GM21528 (cell line): ENCODE measurements around the gene KCNK6.

Experiments
- ATAC-seq: cut with Tn5 transposase; IDR thresholded peaks from one replicate; pipeline ENCODE4 v1.9.1; 2021; ENCODE audit warnings: mild to moderate bottlenecking, moderate library complexity; ENCODE audit not compliant: unreplicated experiment, low FRiP score

Gene KCNK6

GRCh38 chr19:38293281-38293680 is 26.4 kb upstream of the KCNK6 start:
- no peak for ATAC-seq

- no peak for ATAC-seq
Measured at GRCh38 chr19:38294090-38294489, 25.6 kb upstream of the KCNK6 start.

GRCh38 chr19:38298821-38299680 is 20.6 kb upstream of the KCNK6 start:
- no peak for ATAC-seq

GRCh38 chr19:38303517-38304351 is 15.9 kb upstream of the KCNK6 start, which contains the start of gene C19orf33:
Gene C19orf33 (plus strand): TSS chr19:38304251. CDS start chr19:38304262, 11 bp downstream.
- ATAC-seq = no peak

GRCh38 chr19:38304352-38304865 is 15.2 kb upstream of the KCNK6 start:
- no peak for ATAC-seq

- no peak for ATAC-seq
Measured at GRCh38 chr19:38304866-38305429, 14.7 kb upstream of the KCNK6 start.

- no peak for ATAC-seq
Measured at GRCh38 chr19:38306236-38306635, 13.4 kb upstream of the KCNK6 start.

GRCh38 chr19:38307076-38307475 is 12.6 kb upstream of the KCNK6 start:
- ATAC-seq = no peak

GRCh38 chr19:38307597-38307996 is 12.0 kb upstream of the KCNK6 start:
- no peak for ATAC-seq

GRCh38 chr19:38308006-38308766 is 11.5 kb upstream of the KCNK6 start:
- ATAC-seq = no peak

- no peak for ATAC-seq
Measured at GRCh38 chr19:38308926-38309614, 10.6 kb upstream of the KCNK6 start.

GRCh38 chr19:38309615-38310278 is 9.9 kb upstream of the KCNK6 start:
- ATAC-seq = no peak

GRCh38 chr19:38310279-38310670 is 9.4 kb upstream of the KCNK6 start:
- ATAC-seq = no peak

- no peak for ATAC-seq
Measured at GRCh38 chr19:38310986-38311385, 8.7 kb upstream of the KCNK6 start.

- ATAC-seq = peak; percentile 84
Measured at GRCh38 chr19:38315657-38316476, 3.8 kb upstream of the KCNK6 start, which contains the start of gene YIF1B. Gene YIF1B (minus strand): TSS chr19:38315947. CDS start chr19:38315917, 30 bp downstream.

- no peak for ATAC-seq
Measured at GRCh38 chr19:38316477-38317067, 3.1 kb upstream of the KCNK6 start.

- ATAC-seq = no peak
Measured at GRCh38 chr19:38317104-38317612, 2.5 kb upstream of the KCNK6 start.

- no peak for ATAC-seq
Measured at GRCh38 chr19:38318660-38319059, 985 bp upstream of the KCNK6 start.
